GM23338 (cell line): Measurements from ENCODE around the gene SNCB. TPM values are rescaled to one million over a fixed set of nuclear protein-coding genes. Genes with fewer than 3 reads are reported as not detected.

Source experiments
- ATAC-seq: fragments of 200-7000 bp; cut with Tn5 transposase; 3 replicates; pipeline ENCODE4 v1.9.1; 2020
- DNase-seq: peaks from one replicate; pipeline ENCODE4 v3.0.0-alpha.2; 2015; ENCODE audit warnings: low spot score
- H2AFZ ChIP-seq: fragments of 200-600 bp; sonication (generic); 2 replicates; pipeline ENCODE4 v1.8.0; 2016; ENCODE audit warnings: antibody characterized with exemption, mild to moderate bottlenecking, moderate library complexity
- H3F3A ChIP-seq: fragments of 200-600 bp; sonication (generic); replicated peaks from 2 replicates; pipeline ENCODE4 v1.8.0; 2017; ENCODE audit warnings: antibody characterized with exemption, mixed run types, low read depth
- H3K27ac ChIP-seq: fragments of 200-600 bp; sonication (generic); 2 replicates; pipeline ENCODE4 v1.6.1; 2016; ENCODE audit warnings: low read depth
- H3K27me3 ChIP-seq: fragments of 200-600 bp; sonication (generic); 2 replicates; pipeline ENCODE4 v1.8.0; 2016; ENCODE audit warnings: mild to moderate bottlenecking, mixed run types, moderate library complexity; ENCODE audit not compliant: insufficient read depth
- H3K36me3 ChIP-seq: fragments of 200-600 bp; sonication (generic); 2 replicates; pipeline ENCODE4 v1.8.0; 2016; ENCODE audit warnings: mild to moderate bottlenecking; ENCODE audit not compliant: insufficient read depth
- H3K4me1 ChIP-seq: fragments of 200-600 bp; sonication (generic); 2 replicates; pipeline ENCODE4 v1.8.0; 2016; ENCODE audit warnings: mild to moderate bottlenecking, moderate library complexity; ENCODE audit not compliant: insufficient read depth
- H3K4me2 ChIP-seq: fragments of 200-600 bp; sonication (generic); 2 replicates; pipeline ENCODE4 v1.7.1; 2017; ENCODE audit warnings: mixed run types
- H3K4me3 ChIP-seq: fragments of 200-600 bp; sonication (generic); 2 replicates; pipeline ENCODE4 v1.6.1; 2016; ENCODE audit warnings: mixed run types
- H3K79me2 ChIP-seq: fragments of 200-600 bp; sonication (generic); replicated peaks from 2 replicates; pipeline ENCODE4 v1.8.0; 2017; ENCODE audit warnings: mild to moderate bottlenecking; ENCODE audit not compliant: insufficient read depth
- H3K9me2 ChIP-seq: fragments of 200-600 bp; sonication (generic); 2 replicates; pipeline ENCODE4 v1.8.0; 2017; ENCODE audit not compliant: insufficient read depth
- H4K20me1 ChIP-seq: fragments of 200-600 bp; sonication (generic); replicated peaks from 2 replicates; pipeline ENCODE4 v1.8.0; 2017; ENCODE audit warnings: mild to moderate bottlenecking; ENCODE audit not compliant: insufficient read depth
- H3K27ac Mint-ChIP-seq: 2 replicates; pipeline ENCODE4 v1.8.0; 2020; ENCODE audit warnings: inconsistent platforms, mild to moderate bottlenecking, moderate library complexity, mixed read lengths
- H3K27me3 Mint-ChIP-seq: 3 replicates; pipeline ENCODE4 v1.8.0; 2022; ENCODE audit warnings: low read depth, mild to moderate bottlenecking, moderate library complexity, mixed read lengths, inconsistent platforms; ENCODE audit not compliant: insufficient read depth, poor library complexity
- H3K36me3 Mint-ChIP-seq: 3 replicates; pipeline ENCODE4 v1.8.0; 2021; ENCODE audit warnings: low read depth, mild to moderate bottlenecking, inconsistent platforms, moderate library complexity, mixed read lengths
- H3K4me1 Mint-ChIP-seq: 3 replicates; pipeline ENCODE4 v1.8.0; 2020; ENCODE audit warnings: mild to moderate bottlenecking, inconsistent platforms, mixed read lengths
- H3K4me3 Mint-ChIP-seq: 3 replicates; pipeline ENCODE4 v1.8.0; 2021; ENCODE audit warnings: moderate library complexity, mild to moderate bottlenecking, inconsistent platforms, mixed read lengths
- H3K9me3 Mint-ChIP-seq: 3 replicates; pipeline ENCODE4 v1.8.0; 2020; ENCODE audit warnings: moderate library complexity, mild to moderate bottlenecking, inconsistent platforms, mixed read lengths
- POLR2AphosphoS5 ChIP-seq: IDR thresholded peaks from 2 replicates; pipeline ENCODE4 v1.6.1; 2016; ENCODE audit warnings: antibody characterized with exemption, low read depth
- REST ChIP-seq: IDR thresholded peaks from one replicate; pipeline ENCODE4 v1.6.1; 2018; ENCODE audit warnings: antibody characterized with exemption; ENCODE audit not compliant: unreplicated experiment
- ZNF462 ChIP-seq: fragments of 250-450 bp; sonication (Bioruptor Pico); IDR thresholded peaks from 2 replicates; pipeline ENCODE4 v1.5.0; 2020; ENCODE audit warnings: mild to moderate bottlenecking, moderate library complexity
- polyA plus RNA-seq: library from polyadenylated mRNA; unstranded; fragments of >200 nt; fragmentation: Nextera tagmentation; extraction: Ambion mirVana; gene quantifications from 2 replicates; pipeline ENCODE4 v1.2.1, GENCODE V29; 2016
- total RNA-seq: library from RNA; depleted of rRNA; stranded (reverse); fragments of >200 nt; shearing (Covaris generic); gene quantifications from 2 replicates; pipeline ENCODE4 v1.2.3, GENCODE V29; 2014

SNCB gene
- total and polyA plus RNA-seq, 2 experiments from 2014 or later = 3.6 to 13.5 TPM

- H3K4me3 Mint-ChIP-seq = no peak overlapping the region
- no peak overlapping the region for H3K27ac Mint-ChIP-seq
- H3K27me3 Mint-ChIP-seq = peaks cover 6% of the 10 kb centered on the region
- H3K36me3 Mint-ChIP-seq = peaks cover 8% of the 10 kb centered on the region; the same call in 2 of the 3 replicates
- no peak for ATAC-seq
- no peak overlapping the region for H3K4me3 ChIP-seq
- H2AFZ ChIP-seq = no peak overlapping the region
- no peak for DNase-seq
- 0 out of 2 replicates have a peak, but pooled peaks cover 6% of the 10 kb centered on the region for H3F3A ChIP-seq
- no peaks in the 10 kb centered on the region for H3K9me3 Mint-ChIP-seq
- H3K27ac ChIP-seq = no peak overlapping the region
- no peaks in the 10 kb centered on the region; the same call in 1 of the 2 replicates for H3K9me2 ChIP-seq
- H3K4me1 ChIP-seq = peaks cover 4% of the 10 kb centered on the region; the same call in 1 of the 2 replicates
- no peaks in the 10 kb centered on the region for H4K20me1 ChIP-seq
- no peak for TF ChIP-seq ZNF462 (CRISPR knock-in tag)
- no peak overlapping the region for H3K4me2 ChIP-seq
- peaks cover 18% of the 10 kb centered on the region for H3K79me2 ChIP-seq
- H3K36me3 ChIP-seq = no peaks in the 10 kb centered on the region
- no peaks in the 10 kb centered on the region for H3K27me3 ChIP-seq
- peaks cover 24% of the 10 kb centered on the region for H3K4me1 Mint-ChIP-seq
Measured at GRCh38 chr5:176654856-176655255, 24.5 kb upstream of the SNCB start.

- Histone ChIP-seq H3K4me3 (no peak overlapping the region), H3K4me1 (peaks cover 4% of the 10 kb centered on the region; the same call in 1 of the 2 replicates), H2AFZ (no peak overlapping the region), H3K79me2 (peaks cover 30% of the 10 kb centered on the region), H3K4me2 (no peak overlapping the region), H4K20me1 (no peaks in the 10 kb centered on the region), H3F3A (0 out of 2 replicates have a peak, but pooled peaks cover 5% of the 10 kb centered on the region), H3K27ac (no peak overlapping the region), H3K27me3 (no peaks in the 10 kb centered on the region), H3K9me2 (no peaks in the 10 kb centered on the region; the same call in 1 of the 2 replicates), H3K36me3 (no peaks in the 10 kb centered on the region)
- TF ChIP-seq POLR2AphosphoS5 (no peak), REST (no peak)
- H3K27ac Mint-ChIP-seq = no peak overlapping the region
- H3K36me3 Mint-ChIP-seq = peaks cover 8% of the 10 kb centered on the region; the same call in 2 of the 3 replicates
- ATAC-seq = no peak
- H3K4me3 Mint-ChIP-seq = no peak overlapping the region
- peaks cover 5% of the 10 kb centered on the region for H3K27me3 Mint-ChIP-seq
- peaks cover 31% of the 10 kb centered on the region for H3K4me1 Mint-ChIP-seq
- no peaks in the 10 kb centered on the region for H3K9me3 Mint-ChIP-seq
- DNase-seq = no peak
Measured at GRCh38 chr5:176653401-176654385, 23.4 kb upstream of the SNCB start.
